Astrocyte (in vitro differentiated cells and primary cell): ENCODE results near the gene UNC50.

Experiments
- EZH2 ChIP-seq: IDR thresholded peaks from 2 replicates; pipeline ENCODE4 v1.6.1; 2012; ENCODE audit warnings: mild to moderate bottlenecking, low read length, inconsistent platforms; ENCODE audit not compliant: insufficient read depth
- TF ChIP-seq, protein P1 (sequence below): IDR thresholded peaks from 2 replicates; pipeline ENCODE4 v1.5.1; 2011; ENCODE audit warnings: low read depth, mild to moderate bottlenecking, inconsistent platforms, low read length, moderate library complexity; ENCODE audit not compliant: insufficient read depth

- TF ChIP-seq, protein P1, sequence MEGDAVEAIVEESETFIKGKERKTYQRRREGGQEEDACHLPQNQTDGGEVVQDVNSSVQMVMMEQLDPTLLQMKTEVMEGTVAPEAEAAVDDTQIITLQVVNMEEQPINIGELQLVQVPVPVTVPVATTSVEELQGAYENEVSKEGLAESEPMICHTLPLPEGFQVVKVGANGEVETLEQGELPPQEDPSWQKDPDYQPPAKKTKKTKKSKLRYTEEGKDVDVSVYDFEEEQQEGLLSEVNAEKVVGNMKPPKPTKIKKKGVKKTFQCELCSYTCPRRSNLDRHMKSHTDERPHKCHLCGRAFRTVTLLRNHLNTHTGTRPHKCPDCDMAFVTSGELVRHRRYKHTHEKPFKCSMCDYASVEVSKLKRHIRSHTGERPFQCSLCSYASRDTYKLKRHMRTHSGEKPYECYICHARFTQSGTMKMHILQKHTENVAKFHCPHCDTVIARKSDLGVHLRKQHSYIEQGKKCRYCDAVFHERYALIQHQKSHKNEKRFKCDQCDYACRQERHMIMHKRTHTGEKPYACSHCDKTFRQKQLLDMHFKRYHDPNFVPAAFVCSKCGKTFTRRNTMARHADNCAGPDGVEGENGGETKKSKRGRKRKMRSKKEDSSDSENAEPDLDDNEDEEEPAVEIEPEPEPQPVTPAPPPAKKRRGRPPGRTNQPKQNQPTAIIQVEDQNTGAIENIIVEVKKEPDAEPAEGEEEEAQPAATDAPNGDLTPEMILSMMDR, result no peak
- no peak for TF ChIP-seq EZH2
Measured at GRCh38 chr2:98560256-98560771, 48.1 kb upstream of the UNC50 start.
